CD8-positive, alpha-beta memory T cell (primary cell): Measurements from ENCODE around the gene DNAJC2. TPM values are rescaled to one million over a fixed set of nuclear protein-coding genes. Genes with fewer than 3 reads are reported as not detected.

Experiments used
- CTCF ChIA-PET: fragments of 350-600 bp; sonication (Branson Sonifier 250); formaldehyde crosslinking; loops from one replicate; lab custom pipeline; 2021; ENCODE audit warnings: antibody characterized with exemption; lab: Charles Lee
- POLR2A ChIA-PET: fragments of 350-600 bp; sonication (Branson Sonifier 250); formaldehyde crosslinking; loops from one replicate; lab custom pipeline; 2021; ENCODE audit warnings: antibody characterized with exemption; lab: Charles Lee
- DNase-seq, 5 donors: peaks; one replicate each; pipeline versions ENCODE4 v3.0.0 to v3.0.0-alpha.2; 2020 to 2022; ENCODE audit warnings: mixed read lengths in 1 of 5
- H3K27ac ChIP-seq: one replicate; pipeline ENCODE4 v1.7.0; 2013; ENCODE audit warnings: low read depth, mild to moderate bottlenecking, low read length, moderate library complexity
- H3K27me3 ChIP-seq: 2 replicates; pipeline ENCODE4 v1.7.0; 2013; ENCODE audit warnings: low read length, mild to moderate bottlenecking; ENCODE audit not compliant: insufficient read depth, poor library complexity, severe bottlenecking
- H3K36me3 ChIP-seq: 2 replicates; pipeline ENCODE4 v1.7.0; 2013; ENCODE audit warnings: mild to moderate bottlenecking, low read length, moderate library complexity; ENCODE audit not compliant: insufficient read depth
- H3K4me1 ChIP-seq: 2 replicates; pipeline ENCODE4 v1.7.0; 2013; ENCODE audit warnings: mild to moderate bottlenecking, low read length, moderate library complexity; ENCODE audit not compliant: insufficient read depth
- H3K4me3 ChIP-seq: 2 replicates; pipeline ENCODE4 v1.7.0; 2013; ENCODE audit warnings: mild to moderate bottlenecking, low read length
- H3K9me3 ChIP-seq: 2 replicates; pipeline ENCODE4 v1.7.0; 2013; ENCODE audit warnings: mild to moderate bottlenecking, low read length
- H3K27ac Mint-ChIP-seq, 8 donors: one replicate each; pipeline ENCODE4 v1.8.0; 2020 to 2021; ENCODE audit warnings: mixed read lengths in 8 of 8, mild to moderate bottlenecking in 6 of 8, inconsistent platforms in 3 of 8, moderate library complexity in 3 of 8
- H3K27me3 Mint-ChIP-seq, 2 donors: one replicate each; pipeline ENCODE4 v1.8.0; 2020 to 2021; ENCODE audit warnings: mixed read lengths in 2 of 2, mild to moderate bottlenecking in 1 of 2, moderate library complexity in 1 of 2
- H3K36me3 Mint-ChIP-seq, 3 donors: one replicate each; pipeline ENCODE4 v1.8.0; 2020 to 2021; ENCODE audit warnings: mixed read lengths in 3 of 3, inconsistent platforms in 1 of 3, mild to moderate bottlenecking in 1 of 3
- H3K4me1 Mint-ChIP-seq, 3 donors: one replicate each; pipeline ENCODE4 v1.8.0; 2020 to 2021; ENCODE audit warnings: mixed read lengths in 3 of 3, inconsistent platforms in 1 of 3, mild to moderate bottlenecking in 1 of 3
- H3K4me3 Mint-ChIP-seq, 7 donors: one replicate each; pipeline ENCODE4 v1.8.0; 2020 to 2021; ENCODE audit warnings: mixed read lengths in 7 of 7, mild to moderate bottlenecking in 6 of 7, moderate library complexity in 4 of 7, inconsistent platforms in 2 of 7
- H3K9me3 Mint-ChIP-seq, 5 donors: one replicate each; pipeline ENCODE4 v1.8.0; 2020 to 2022; ENCODE audit warnings: mixed read lengths in 5 of 5, mild to moderate bottlenecking in 3 of 5, moderate library complexity in 2 of 5, inconsistent platforms in 1 of 5
- polyA plus RNA-seq: library from polyadenylated mRNA; unstranded; fragments of 300-500 nt; fragmentation: Illumina TruSeq; gene quantifications from one replicate; pipeline ENCODE4 v1.2.3, GENCODE V29; 2021
- total RNA-seq, 2 experiments: library from RNA; stranded (reverse); gene quantifications; one replicate each; pipeline ENCODE4 v1.2.3, GENCODE V29; 2021

The DNAJC2 gene, protein sequence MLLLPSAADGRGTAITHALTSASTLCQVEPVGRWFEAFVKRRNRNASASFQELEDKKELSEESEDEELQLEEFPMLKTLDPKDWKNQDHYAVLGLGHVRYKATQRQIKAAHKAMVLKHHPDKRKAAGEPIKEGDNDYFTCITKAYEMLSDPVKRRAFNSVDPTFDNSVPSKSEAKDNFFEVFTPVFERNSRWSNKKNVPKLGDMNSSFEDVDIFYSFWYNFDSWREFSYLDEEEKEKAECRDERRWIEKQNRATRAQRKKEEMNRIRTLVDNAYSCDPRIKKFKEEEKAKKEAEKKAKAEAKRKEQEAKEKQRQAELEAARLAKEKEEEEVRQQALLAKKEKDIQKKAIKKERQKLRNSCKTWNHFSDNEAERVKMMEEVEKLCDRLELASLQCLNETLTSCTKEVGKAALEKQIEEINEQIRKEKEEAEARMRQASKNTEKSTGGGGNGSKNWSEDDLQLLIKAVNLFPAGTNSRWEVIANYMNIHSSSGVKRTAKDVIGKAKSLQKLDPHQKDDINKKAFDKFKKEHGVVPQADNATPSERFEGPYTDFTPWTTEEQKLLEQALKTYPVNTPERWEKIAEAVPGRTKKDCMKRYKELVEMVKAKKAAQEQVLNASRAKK
- total RNA-seq (10 to 100 TPM; 59.6 to 60.0 TPM), polyA plus RNA-seq (25.5 TPM)

DNA sequence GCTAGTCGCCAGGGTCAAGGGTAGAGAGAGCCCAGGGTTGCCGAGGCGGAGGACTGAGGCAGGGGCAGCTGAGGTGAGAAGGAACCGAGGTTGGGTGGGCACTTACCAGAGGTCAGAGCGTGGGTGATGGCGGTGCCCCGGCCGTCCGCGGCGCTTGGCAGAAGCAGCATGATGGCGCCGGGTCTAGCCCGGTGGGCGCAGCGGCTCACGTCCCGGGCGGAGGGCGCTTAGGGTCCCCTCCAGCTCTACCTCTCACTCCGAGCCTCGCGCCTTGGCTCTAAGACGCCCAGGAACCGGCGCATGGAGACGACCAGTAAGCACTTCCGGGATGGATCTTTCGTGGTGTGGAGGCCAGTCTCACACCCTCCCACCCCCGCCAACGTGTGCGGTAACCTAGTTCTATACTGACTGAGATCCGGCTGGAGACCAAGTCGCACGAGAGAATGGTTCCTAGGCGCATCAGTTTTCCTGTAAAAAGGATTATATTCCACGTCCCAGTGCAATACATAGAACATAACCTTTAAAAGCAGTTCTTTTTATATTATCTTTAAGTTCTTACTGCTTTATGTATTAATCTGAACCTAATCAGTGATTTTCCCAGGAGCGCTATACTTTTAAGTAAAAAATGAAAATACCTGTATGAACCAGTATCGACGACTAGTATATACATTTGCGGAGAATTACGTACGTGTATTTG, at the start of gene DNAJC2:
TSS of gene DNAJC2 (minus strand) at position 315 of the 697 bp plus-strand sequence. CDS start at position 170, 145 bp downstream.
- peak within 1 kb of the TSS; percentile 95 to 99 (median 99) for H3K4me3 Mint-ChIP-seq
- H3K4me1 Mint-ChIP-seq, result peaks cover 63 to 83% (median 80%) of the 10 kb centered on the region in 3 donors
- POLR2A ChIA-PET, result interaction anchor here (0.8 to 1.2 kb wide), 2 partner anchors 28 to 46 kb away, joined by 3 read pairs; no protein-coding TSS in a partner anchor
- Histone ChIP-seq H3K27ac (peak within 1 kb of the TSS; percentile 95), H3K36me3 (peaks cover 19% of the 10 kb centered on the region), H3K4me1 (peaks cover 42% of the 10 kb centered on the region), H3K4me3 (peak within 1 kb of the TSS; percentile 87), H3K27me3 (no peaks in the 10 kb centered on the region), H3K9me3 (no peaks in the 10 kb centered on the region)
- H3K36me3 Mint-ChIP-seq, result peaks cover 6 to 49% (median 10%) of the 10 kb centered on the region in 3 donors
- CTCF ChIA-PET, result no interaction called here
- no peaks in the 10 kb centered on the region for H3K9me3 Mint-ChIP-seq
- peak within 1 kb of the TSS; percentile 96 to 100 (median 98) for H3K27ac Mint-ChIP-seq
- DNase-seq, result peak; percentile 77 to 93 (median 84)
- H3K27me3 Mint-ChIP-seq, result no peaks in the 10 kb centered on the region

DNA sequence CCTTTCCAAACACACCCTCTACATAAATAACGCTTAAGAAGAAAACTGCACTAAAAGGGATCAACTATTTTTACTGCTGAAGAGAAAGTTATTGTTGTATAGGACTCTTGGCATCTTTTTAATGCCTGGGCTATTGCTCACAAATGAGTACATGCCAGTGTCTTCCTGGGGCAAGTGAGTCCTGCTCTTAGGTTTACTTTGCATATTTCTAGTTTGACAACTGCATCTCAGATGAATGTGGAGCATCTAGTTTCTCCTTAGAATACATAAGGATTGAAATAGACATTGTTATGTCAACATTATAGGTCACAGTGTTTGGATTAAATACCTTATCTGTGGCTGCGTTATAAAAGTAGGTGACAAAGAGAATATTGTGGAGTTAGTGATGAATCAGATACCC, 47.4 kb upstream of the DNAJC2 start:
- no peaks in the 10 kb centered on the region for H3K4me1 ChIP-seq
- Mint-ChIP-seq H3K4me3 (no peak overlapping the region), H3K27me3 (peaks cover 5 to 26% of the 10 kb centered on the region in 2 donors), H3K27ac (no peak overlapping the region), H3K9me3 (no peaks in the 10 kb centered on the region), H3K4me1 (no peaks in the 10 kb centered on the region), H3K36me3 (no peaks in the 10 kb centered on the region)
- POLR2A ChIA-PET, result no interaction called here
- H3K27ac ChIP-seq, result no peak overlapping the region
- no peaks in the 10 kb centered on the region for H3K9me3 ChIP-seq
- CTCF ChIA-PET, result no interaction called here
- H3K4me3 ChIP-seq, result no peak overlapping the region
- DNase-seq, result no peak
- no peaks in the 10 kb centered on the region for H3K36me3 ChIP-seq
- no peaks in the 10 kb centered on the region for H3K27me3 ChIP-seq

DNA sequence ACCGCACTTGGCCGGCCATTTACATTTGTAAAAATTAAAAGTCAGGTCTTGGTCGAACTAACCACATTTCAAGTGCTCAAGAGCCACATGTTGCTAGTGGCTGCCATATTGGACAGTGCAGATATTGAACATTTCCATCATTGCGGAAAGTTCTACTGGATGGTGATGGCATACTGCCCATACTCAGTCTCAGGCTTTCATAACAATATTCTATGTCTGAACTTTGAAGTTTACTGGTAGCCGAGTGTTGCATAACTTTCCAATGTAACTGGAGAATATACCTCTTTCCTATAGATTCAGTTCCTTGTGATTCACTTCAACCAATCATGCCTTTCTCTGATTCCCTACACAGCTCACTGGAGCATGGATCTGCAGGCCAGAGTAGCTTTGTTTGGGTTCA, 46.6 kb upstream of the DNAJC2 start:
- ChIA-PET CTCF (no interaction called here), POLR2A (no interaction called here)
- no peak overlapping the region for H3K4me3 ChIP-seq
- no peak overlapping the region for H3K27ac ChIP-seq
- no peaks in the 10 kb centered on the region for H3K27me3 ChIP-seq
- no peaks in the 10 kb centered on the region for H3K9me3 Mint-ChIP-seq
- no peaks in the 10 kb centered on the region for H3K9me3 ChIP-seq
- H3K27me3 Mint-ChIP-seq, result peaks cover 5 to 23% of the 10 kb centered on the region in 2 donors
- no peaks in the 10 kb centered on the region for H3K4me1 ChIP-seq
- DNase-seq, result no peak
- H3K36me3 ChIP-seq, result no peaks in the 10 kb centered on the region
- no peaks in the 10 kb centered on the region for H3K4me1 Mint-ChIP-seq
- no peak overlapping the region for H3K27ac Mint-ChIP-seq
- H3K36me3 Mint-ChIP-seq, result no peaks in the 10 kb centered on the region
- H3K4me3 Mint-ChIP-seq, result no peak overlapping the region

DNA sequence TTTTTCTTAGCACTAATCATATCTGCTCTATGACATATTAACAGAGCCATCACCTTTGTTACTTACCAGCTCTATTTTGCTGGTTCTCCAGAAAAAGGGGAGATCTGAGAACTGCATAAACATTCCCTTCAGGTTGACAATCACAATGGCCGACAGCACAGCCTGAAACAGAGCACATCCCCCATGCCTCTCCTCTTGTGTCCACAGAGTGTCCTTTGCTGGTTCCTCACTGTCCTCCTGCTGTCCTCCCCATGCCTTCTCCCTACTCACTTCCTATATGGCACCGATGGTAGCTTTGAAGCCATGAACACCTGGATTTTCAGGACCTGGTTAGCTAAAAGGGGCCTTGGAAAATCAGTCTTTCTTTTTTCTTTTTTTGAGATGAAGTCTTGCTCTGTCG, 44.7 kb upstream of the DNAJC2 start:
- no peaks in the 10 kb centered on the region for H3K36me3 ChIP-seq

DNA sequence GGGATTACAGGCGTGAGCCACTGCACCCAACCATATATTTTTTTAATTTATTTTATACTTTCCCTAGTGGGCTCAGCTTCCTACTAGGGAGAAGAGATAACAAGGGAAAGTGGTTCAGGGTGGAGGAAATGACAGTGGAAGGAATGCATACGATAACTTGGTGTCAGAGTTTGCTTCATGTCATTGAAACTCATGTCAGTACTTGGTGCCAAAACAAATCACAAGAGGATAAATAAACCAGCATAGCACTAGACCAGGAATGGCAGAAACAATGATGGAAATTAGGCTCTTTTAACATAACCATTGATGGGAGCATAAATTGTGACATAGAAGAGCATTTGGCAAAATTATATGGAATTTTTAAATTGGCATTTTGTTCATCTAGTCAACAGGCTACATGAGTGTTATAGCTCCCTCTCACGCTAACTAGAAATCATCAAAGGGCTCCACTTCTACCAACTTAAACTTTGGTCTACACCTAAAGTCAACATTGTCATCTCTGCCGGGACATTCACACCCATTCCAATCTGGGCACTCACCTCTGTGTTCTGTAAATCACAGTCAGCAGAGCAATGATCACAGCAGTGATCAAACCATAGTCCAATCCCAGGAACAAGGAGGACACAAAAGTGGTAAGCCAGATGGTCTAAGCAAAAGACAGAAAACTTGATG, 44.0 kb upstream of the DNAJC2 start:
- Mint-ChIP-seq H3K9me3 (no peaks in the 10 kb centered on the region), H3K36me3 (no peaks in the 10 kb centered on the region), H3K27ac (no peak overlapping the region), H3K4me1 (no peaks in the 10 kb centered on the region), H3K4me3 (no peak overlapping the region), H3K27me3 (peaks cover 0 to 23% of the 10 kb centered on the region in 2 donors)
- no peak overlapping the region for H3K4me3 ChIP-seq
- no peak overlapping the region for H3K27ac ChIP-seq
- no peaks in the 10 kb centered on the region for H3K9me3 ChIP-seq
- no peaks in the 10 kb centered on the region for H3K27me3 ChIP-seq
- H3K4me1 ChIP-seq, result no peaks in the 10 kb centered on the region
- DNase-seq, result no peak
- no peaks in the 10 kb centered on the region for H3K36me3 ChIP-seq
- ChIA-PET CTCF (no interaction called here), POLR2A (no interaction called here)

More for the DNA sequence above, 44.7 kb upstream of the DNAJC2 start:
- no peaks in the 10 kb centered on the region for H3K4me1 ChIP-seq
- CTCF ChIA-PET, result no interaction called here
- Mint-ChIP-seq H3K27me3 (peaks cover 0 to 23% of the 10 kb centered on the region in 2 donors), H3K4me3 (no peak overlapping the region), H3K36me3 (no peaks in the 10 kb centered on the region), H3K4me1 (no peaks in the 10 kb centered on the region), H3K9me3 (no peaks in the 10 kb centered on the region), H3K27ac (no peak overlapping the region)
- H3K9me3 ChIP-seq, result no peaks in the 10 kb centered on the region
- H3K27ac ChIP-seq, result no peak overlapping the region
- DNase-seq, result no peak
- H3K27me3 ChIP-seq, result no peaks in the 10 kb centered on the region
- POLR2A ChIA-PET, result no interaction called here
- H3K4me3 ChIP-seq, result no peak overlapping the region

DNA sequence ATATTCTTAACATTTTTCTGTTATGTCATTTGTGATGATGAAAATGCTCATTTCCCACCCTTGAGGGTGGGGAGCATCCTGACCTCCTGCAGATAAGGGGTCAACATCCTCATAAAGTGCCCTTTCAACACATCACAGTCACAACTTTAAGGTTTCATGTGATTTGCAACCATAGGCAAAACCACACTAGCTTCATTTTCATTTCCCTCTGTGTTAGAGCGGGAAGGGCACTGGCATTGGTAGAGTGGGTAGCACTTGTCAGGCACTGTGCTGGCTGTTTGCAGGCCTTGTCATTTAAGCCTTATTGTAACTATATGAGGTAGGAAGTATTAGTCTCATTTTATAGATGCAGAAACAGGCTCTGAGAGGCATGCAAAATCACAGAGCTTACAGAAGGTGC, 42.7 kb upstream of the DNAJC2 start:
- Mint-ChIP-seq H3K4me3 (no peak overlapping the region), H3K27ac (no peak overlapping the region), H3K4me1 (no peaks in the 10 kb centered on the region), H3K36me3 (no peaks in the 10 kb centered on the region), H3K9me3 (no peaks in the 10 kb centered on the region), H3K27me3 (peaks cover 0 to 23% of the 10 kb centered on the region in 2 donors)
- H3K27ac ChIP-seq, result no peak overlapping the region
- ChIA-PET CTCF (no interaction called here), POLR2A (no interaction called here)
- H3K27me3 ChIP-seq, result no peaks in the 10 kb centered on the region
- no peak for DNase-seq
- no peak overlapping the region for H3K4me3 ChIP-seq
- no peaks in the 10 kb centered on the region for H3K9me3 ChIP-seq
- no peaks in the 10 kb centered on the region for H3K4me1 ChIP-seq
- H3K36me3 ChIP-seq, result no peaks in the 10 kb centered on the region

DNA sequence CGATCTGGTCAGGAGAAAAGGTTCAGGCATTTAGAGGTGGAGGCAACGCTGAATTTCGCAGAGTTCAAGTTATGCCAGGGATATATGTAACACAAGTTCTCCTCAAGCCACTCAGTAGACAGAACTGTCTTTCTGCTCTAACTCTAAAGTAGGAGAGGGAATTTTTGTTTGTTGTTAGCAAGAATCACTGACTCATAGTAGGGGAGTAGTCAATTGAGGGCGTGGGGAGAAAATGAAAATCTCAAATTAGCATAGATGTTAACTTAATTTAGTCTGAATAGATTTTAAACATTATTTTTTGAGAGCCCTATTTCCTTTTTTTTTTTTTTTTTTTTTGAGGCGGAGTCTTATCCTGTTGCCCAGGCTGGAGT, 37.5 kb upstream of the DNAJC2 start:
- ChIA-PET CTCF (interaction anchor here (0.6 kb wide), 1 partner anchor 84 kb away, joined by 3 read pairs; the partner anchor contains the start of gene PMPCB), POLR2A (no interaction called here)
- Histone ChIP-seq H3K4me1 (no peaks in the 10 kb centered on the region), H3K27ac (no peak overlapping the region), H3K4me3 (no peak overlapping the region), H3K9me3 (no peaks in the 10 kb centered on the region), H3K36me3 (no peaks in the 10 kb centered on the region), H3K27me3 (no peaks in the 10 kb centered on the region)
- Mint-ChIP-seq H3K9me3 (no peaks in the 10 kb centered on the region), H3K27me3 (peaks cover 0 to 13% of the 10 kb centered on the region in 2 donors), H3K4me1 (no peaks in the 10 kb centered on the region), H3K4me3 (no peak overlapping the region), H3K27ac (no peak overlapping the region), H3K36me3 (no peaks in the 10 kb centered on the region)
- no peak for DNase-seq
